GM18873 (cell line): ENCODE results near the gene PRR5L.
"Not testable (repeated sequence)": the region's sequence is repeated elsewhere in the genome, so short reads cannot be mapped to it uniquely, and the experiment has no call there.

ENCODE experiments used
- ATAC-seq: cut with Tn5 transposase; IDR thresholded peaks from one replicate; pipeline ENCODE4 v1.9.1; 2021; ENCODE audit warnings: mild to moderate bottlenecking, moderate library complexity, moderate number of reproducible peaks; ENCODE audit not compliant: unreplicated experiment, low FRiP score

Gene PRR5L

DNA sequence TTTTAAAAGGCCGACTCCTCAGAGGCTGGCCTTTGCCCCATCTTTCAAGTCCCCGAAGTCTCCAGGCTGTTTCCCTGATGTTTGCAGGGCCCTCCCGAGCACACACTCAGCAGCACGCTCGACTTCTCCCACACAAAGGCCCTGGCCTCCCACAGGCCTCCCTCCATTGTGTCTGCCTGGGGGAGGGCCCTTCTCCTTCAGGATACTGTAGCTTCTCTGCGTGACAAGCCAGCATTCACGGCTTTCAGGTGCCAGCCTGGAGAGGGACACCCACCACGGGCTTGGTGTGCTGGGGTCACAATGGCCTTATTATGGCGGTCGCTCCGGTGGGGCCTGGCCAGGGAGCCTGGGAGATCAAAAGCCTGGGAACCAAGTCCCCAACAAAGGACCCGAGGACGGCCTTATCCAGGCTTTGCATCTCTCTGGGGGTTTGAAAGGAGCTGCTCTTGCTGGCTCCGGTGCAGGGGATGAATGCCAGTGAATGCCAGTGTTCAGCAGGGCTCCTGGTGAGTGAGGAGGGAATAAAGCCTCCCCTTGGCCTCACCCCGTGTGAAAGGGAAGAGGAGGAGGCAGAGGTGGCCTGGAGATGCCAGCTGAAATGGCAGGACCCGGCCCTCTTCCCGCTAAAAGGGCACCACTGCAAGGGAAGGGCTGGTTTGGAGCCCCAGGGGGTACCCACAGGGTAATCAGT lies 159.0 kb downstream of the PRR5L start:
- no peak for ATAC-seq

DNA sequence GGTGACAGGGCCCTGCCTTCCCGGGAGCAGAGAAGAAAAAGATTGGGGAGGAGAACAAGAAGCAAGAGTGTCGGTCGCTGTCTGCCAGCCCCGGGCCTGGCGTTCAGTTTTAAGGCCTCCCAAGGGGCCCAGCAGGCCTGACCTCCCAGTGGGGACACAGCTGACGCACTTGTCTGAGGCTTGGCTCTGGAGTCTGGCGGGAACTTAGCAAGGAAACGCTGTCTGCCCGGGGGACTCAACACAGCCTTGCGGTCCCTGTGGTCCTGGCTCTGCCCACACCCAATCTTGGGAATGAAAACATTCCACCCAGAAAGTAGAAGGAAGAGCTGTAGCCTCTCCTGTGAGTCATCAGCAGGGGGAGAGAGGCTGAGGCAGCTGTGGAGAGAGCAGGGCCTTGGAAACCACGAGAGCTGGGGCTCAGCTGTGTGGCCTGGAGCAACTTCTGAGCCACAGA lies 159.6 kb downstream of the PRR5L start:
- no peak for ATAC-seq

DNA sequence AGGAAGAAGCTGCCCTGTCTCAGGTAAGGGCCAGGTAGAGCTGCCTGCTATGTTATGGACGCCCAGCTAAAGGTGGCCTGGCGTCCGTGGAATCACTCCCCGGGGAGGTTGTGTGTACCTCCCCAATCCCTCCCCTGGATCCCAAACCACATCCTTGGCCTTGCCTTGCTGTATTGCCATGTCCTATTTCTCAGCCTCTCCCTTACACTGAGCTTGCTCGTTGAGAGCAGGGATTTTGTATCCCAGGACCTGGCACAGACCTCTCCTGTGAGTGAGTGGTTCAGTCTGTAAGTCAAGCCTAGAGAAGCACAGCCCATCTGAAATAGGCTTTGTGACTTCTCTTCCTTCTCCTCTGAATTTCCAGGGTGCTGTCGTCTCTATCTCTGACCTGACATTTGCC lies 160.1 kb downstream of the PRR5L start:
- ATAC-seq = no peak

DNA sequence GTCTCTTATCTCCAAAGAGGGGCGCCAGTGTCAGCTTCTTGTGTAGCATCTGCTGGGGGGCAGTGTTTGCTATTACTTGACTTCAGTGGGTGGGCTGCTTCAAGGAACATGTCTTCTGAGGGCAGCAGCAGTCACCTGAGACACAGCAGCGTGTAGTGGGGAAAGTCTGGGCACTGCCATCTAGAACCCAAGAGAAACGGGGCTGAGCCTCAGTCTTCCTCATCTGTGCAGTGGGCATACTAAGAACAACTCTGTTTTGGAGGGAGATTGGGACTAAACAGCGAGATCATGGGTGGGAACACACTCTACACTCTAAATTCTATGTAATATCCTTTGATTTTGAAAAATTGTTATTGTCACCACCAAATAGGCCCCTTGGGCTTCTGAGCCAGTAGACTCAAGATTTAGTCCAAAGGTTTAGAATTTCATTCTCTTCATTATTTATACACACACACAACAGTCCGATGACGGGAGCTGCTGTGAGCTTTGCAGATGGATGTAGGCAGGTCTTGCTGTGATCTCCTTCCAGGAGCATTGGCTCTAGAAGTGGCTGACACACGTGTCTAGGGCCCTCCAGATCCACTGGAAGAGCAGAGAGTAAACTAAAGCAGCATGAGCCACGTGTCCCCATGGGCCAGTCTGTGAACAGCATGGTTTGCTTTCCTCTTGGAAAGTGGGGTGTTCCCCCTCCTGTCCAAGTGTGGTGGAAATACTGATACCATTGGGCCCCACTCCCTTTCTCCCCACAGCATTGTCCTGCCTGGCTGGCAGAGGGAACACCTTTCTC lies 162.2 kb downstream of the PRR5L start:
- ATAC-seq = no peak

DNA sequence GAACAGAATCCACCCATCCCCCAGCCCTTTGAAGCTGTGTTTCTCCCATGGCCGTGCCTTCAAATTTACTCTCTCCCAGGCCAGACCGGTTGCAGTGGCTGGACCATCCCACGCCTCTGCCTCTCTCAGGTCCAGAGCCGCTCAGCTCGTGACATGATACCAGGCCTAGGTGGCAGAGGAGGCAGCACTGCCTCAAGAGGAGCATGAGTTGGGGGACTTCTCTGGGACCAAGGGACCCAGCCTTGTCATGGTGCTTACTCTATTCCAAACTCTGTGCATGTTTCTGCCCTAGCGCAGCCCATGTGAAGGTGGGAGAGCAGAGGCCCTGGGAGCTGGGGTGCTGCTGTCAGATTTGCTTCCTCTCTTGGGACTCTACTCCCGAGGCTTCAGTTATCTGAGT lies 163.0 kb downstream of the PRR5L start:
- ATAC-seq = no peak

DNA sequence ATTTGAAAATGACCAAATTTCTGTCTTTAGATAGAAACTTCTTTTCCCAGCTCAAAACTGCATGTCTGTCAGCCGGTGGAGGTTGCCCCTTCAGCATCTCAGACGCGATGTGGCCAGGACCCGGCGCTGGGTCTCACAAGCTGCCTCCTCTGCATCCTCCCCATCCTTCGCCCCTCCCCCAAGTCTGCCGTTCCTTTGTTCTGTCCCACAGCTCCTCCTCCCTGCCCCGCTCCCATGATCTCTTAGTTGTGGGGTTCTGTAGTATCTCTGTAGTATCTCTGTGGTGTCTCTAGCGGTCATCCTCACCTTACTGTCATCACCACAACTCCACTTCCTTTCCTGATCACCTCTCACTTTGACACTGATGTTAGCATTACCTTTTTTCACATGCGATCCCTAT lies 164.1 kb downstream of the PRR5L start:
- no peak for ATAC-seq

DNA sequence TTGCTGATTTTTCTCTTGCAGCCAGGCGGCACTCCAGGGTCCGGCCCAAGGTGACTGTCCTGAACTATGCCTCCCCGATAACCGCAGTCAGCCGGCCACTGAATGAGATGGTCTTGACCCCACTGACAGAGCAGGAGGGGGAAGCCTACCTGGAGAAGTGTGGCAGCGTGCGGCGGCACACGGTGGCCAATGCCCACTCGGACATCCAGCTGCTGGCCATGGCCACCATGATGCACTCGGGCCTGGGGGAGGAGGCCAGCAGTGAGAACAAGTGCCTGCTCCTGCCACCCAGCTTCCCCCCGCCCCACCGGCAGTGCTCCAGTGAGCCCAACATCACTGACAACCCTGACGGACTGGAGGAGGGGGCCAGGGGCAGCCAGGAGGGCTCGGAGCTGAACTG lies 166.2 kb downstream of the PRR5L start:
- no peak for ATAC-seq

DNA sequence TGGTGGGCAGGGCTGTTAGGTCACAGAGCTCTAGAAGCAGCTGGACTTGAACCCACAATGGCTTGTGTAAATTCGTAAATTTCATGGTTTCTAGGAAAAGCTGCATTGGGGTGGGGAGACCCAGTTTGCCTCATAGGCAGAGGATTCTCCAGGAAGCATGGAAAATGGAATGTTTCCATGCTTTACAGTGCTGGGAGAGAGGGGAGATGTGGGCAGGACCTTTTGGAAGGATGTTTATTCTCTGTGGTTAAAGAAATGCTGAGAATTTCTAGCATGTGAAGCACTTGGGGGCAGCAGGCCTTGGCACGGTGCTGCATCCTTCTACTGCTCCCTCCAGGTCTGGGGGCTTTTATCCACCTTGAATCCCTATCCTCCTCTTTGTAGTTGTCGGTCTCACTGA lies 167.7 kb downstream of the PRR5L start:
- ATAC-seq = no peak

DNA sequence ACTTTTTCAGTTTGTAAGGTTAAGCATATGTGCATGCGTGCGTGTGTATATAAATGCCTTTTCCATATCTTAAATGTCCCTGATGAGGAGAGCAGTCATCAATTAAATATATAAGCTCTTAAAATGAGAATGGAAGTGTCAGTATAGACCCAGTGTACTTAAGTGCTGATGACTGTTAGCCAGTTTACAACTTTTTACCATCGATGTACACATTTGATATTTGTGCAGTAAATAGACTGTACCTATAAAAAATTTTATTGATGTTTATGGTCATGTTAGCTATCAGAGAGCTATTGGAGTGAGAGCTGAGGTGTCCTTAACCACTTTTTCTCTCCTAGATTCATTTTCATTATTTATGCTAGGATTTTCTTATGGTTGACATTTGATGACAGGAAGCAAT lies 168.6 kb downstream of the PRR5L start:
- no peak for ATAC-seq

DNA sequence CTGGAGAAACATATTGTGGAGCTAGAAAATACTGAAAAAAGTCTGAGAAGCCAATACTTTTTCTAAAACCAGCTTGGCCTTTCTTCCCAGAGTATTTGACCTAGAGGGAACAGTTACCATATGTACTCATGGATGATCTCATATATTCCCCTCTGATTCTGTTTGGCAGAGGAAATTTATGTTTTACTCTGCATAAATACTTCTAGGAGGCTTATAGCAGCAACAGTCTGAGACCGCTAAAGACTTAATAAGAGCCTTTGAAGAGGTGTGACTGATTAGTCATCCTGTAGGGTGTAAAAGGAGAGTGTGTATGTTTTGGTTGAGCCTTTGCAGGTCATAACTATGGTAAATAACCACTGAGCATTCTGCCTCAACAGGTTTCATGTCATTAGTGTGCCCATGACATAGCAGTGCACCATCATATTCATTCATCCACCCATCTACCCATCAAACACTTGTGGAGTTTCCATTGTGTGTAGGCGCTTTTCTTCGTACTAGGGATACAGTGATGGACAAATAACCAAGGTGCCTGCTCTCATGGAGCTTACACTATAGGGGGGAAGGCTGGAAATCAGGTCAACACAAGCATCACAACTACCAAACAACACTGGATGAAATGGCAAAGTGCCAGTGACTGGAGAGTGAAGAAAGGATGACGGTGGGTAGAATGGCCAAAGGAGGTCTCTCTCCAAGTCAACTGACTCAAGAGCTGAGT lies 169.5 kb downstream of the PRR5L start:
- no peak for ATAC-seq

DNA sequence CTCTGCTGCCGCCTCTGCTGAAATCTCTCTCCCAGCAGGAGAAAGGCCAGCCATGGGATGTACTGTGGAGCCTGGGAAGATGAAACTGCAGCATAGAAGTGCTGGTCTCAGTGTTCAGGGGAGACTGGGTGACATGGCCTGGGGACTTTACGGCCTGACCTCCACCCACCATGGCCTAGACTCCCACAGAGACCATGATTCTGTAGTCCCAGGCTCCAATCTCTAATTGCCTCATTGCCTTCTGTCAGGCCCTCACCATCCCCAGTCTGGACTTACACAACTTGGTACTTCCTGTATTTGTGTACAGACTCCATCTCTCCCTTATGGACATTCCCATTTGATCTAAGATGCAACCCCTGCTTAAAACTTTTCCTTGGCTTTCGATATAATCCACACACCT lies 170.9 kb downstream of the PRR5L start:
- no peak for ATAC-seq

DNA sequence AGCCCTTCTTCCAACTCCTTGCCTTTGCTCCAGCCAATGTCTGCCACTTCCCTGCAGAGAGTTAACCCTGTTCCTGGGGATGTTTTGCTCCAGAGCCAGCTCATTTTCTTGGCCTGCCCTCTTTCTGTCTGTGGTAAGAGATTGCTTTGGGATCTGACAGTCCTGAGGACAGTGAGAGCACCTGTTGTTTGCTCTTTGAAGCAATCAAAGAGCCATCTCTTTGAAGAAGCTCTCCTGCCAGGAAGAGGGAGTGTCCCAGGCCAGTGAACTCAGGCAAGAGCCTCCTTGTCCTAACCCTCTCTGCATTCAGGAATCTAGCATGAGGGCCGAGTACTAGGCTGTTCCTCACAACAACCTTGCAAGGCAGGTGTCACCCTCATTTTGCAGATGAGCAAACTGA lies 171.8 kb downstream of the PRR5L start:
- no peak for ATAC-seq

DNA sequence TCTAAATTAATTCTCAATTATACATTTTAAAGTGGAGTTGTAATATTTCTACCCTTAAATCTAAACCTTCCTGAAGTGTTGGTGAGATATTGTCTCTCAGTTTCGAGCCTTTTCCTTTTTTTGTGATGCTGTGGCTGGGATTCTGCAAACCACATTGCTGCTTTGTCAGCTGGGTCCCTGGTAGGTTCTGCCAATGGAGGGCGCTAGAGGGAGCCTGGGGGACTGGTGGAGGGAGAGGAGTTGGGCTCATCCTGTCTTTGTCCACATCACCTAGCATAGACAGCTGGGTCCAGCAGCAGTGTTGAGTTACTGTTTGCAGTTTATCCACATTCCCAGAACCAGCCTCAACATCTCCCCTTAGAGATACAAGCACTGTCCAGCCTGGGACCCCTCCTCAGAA lies 173.0 kb downstream of the PRR5L start:
- no peak for ATAC-seq

DNA sequence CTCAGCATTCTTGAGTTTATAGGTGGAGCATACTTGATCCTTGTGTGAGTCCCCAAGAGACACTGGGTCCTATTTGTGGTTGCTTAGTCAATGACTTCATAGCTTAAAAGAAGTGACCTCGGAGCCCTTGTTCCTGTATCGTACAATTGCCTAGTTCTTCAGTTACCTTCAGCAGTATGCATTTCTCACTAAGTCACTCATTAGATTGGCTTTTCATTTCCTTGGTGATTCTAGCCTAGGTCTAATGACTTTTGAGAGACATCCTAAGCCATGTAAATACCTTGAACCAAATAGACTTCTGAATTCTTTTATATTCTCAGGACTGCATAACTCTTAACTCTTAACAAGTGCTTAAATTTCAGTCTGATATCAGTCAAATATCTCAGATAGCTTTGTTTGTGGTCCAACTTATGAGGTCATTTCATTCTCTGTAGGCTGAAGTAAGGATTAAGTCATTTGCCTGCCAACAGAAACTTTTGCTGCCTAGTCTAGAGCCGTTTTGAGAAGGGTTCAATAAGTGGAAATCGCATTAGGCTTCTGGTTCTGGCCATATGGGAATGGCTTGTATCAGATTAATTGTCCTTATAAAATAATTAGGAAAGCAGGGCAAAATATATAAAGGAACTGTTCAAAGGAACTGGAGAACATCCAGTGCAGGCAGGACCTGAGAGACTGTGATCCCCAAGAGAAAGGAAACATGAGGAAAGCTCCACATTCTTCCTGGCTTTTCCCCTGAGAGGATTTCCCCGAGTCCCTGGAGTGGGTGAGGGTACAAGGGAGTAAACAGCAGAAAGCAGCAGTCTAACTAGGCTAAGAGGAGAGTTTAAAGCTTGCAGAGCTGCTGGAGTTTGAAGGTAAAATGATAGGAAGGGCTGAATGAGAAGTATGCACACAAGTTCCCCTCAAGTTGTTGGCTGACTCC lies 174.1 kb downstream of the PRR5L start:
- no peak for ATAC-seq

DNA sequence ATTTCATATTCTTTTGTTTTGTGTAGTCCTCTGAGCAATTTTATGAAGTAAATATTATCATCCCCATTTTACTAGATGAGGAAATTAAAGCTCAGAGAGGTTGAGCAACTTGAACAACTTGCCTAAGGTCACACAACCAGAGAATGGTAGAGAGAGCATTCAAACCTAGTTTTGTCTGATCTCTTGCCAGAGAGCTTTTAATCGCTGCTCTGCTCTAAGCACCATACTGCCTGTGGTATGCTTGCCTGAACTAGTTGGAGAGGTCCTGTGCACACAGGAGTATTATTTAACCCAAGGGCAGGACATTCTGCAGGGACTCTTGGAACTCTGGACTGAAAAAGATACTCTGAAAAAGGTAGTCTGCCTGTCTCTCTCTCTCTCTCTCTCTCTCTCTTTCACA lies 175.5 kb downstream of the PRR5L start:
- ATAC-seq = no peak

DNA sequence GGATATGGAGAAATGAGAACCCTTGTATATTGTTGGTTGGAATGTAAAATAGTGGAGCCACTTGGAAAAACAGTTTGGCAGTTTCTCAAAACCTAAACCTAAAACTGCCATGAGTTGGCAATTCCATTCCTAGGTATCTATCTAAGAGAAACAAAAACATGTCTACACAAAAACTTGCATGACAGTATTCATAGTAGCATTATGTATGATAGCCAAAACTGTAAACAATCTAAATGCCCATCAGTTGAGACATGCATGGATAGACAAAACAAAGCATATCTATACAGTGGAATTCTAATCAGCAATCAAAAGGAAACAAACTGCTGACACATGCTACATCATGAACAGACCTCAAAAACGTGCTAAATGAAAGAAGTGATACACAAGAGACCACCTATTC lies 179.1 kb downstream of the PRR5L start:
- ATAC-seq = no peak

DNA sequence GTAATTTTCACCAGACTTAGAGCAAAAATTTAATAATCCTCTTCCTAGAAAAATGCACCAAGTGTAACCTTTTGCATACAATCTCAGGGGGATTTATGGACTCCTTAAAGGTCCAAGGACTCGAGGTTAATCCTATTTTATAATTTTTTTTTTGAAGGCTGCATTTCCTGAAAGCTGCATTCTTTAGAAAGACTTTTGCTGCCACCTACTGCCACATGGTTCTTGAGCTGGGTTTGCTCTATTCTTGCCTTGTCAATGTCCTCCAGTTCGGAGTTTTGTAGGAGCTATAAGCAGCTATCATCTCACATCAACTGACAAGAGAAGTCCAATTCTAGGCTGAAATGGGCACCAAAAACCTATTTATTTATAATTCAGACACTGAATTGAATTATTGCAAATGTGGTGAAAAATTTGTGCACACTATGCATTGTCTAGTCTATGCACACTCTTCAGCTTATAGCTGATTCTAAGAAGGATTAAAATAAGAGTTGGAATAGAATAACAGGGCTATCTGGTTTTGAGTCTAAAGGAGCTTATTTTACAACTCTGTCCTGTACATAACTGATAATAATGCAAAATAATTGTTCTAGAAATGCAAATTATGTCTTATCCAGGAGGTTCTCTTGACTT lies 182.7 kb downstream of the PRR5L start:
- no peak for ATAC-seq

DNA sequence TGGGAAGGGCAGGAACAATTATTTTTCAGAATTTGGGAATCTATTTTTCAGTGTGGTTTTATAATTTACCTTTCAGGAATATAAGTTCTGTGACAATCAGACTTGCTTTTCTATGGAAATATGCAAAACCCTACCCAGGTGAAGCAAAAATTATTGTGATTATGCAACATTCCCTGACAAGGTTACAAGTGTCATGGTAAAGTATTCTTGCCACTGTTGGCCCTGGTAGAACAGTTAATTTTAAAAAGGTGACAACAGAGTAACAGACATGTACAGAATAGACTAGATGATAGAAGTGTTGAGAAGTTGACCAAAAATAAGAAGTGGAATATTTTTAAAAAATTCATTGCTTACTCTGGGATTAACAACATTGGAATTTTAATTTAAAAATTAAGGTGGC lies 184.7 kb downstream of the PRR5L start:
- ATAC-seq = no peak

DNA sequence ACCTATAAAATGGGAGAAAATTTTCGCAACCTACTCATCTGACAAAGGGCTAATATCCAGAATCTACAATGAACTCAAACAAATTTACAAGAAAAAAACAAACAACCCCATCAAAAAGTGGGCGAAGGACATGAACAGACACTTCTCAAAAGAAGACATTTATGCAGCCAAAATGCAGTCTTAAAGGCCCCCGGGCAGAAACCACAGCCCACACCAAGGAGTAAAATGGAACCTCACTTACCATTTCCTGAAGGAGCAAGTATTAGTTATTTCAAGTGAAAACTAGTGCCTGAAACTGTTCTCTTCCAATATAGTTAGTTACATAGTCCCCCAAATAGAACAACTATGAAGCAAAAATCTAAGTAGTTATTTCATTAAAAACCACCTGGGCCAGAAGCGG lies 187.0 kb downstream of the PRR5L start:
- ATAC-seq = not testable (repeated sequence)
